Vagina (tissue), 2 donors: ENCODE data around the gene AMIGO3.
A peak's percentile ranks its signal among the peaks of the same experiment; 100 is the strongest.

ENCODE experiments used
- POLR2A ChIP-seq, 2 donors: fragments of 450-650 bp; IDR thresholded peaks; one replicate each; pipeline ENCODE4 v1.6.1; 2017; ENCODE audit warnings: antibody characterized with exemption in 2 of 2, mild to moderate bottlenecking in 2 of 2, moderate library complexity in 2 of 2
- POLR2AphosphoS5 ChIP-seq, 2 donors: sonication (generic); formaldehyde crosslinking; IDR thresholded peaks; one replicate each; pipeline ENCODE4 v1.9.0; 2017; ENCODE audit warnings: antibody characterized with exemption in 2 of 2, mild to moderate bottlenecking in 2 of 2, low read depth in 1 of 2; ENCODE audit not compliant: insufficient read depth in 1 of 2
- TF ChIP-seq, protein P1 (sequence below), 3 experiments: fragments of 450-650 bp in 2 of 3; fragments of 200-600 bp in 1 of 3; sonication (generic) in 1 of 3; IDR thresholded peaks; one replicate each; pipeline ENCODE4 v1.5.1; 2017 to 2019; ENCODE audit warnings: antibody characterized with exemption in 3 of 3, mild to moderate bottlenecking in 2 of 3, moderate library complexity in 2 of 3

DNA sequence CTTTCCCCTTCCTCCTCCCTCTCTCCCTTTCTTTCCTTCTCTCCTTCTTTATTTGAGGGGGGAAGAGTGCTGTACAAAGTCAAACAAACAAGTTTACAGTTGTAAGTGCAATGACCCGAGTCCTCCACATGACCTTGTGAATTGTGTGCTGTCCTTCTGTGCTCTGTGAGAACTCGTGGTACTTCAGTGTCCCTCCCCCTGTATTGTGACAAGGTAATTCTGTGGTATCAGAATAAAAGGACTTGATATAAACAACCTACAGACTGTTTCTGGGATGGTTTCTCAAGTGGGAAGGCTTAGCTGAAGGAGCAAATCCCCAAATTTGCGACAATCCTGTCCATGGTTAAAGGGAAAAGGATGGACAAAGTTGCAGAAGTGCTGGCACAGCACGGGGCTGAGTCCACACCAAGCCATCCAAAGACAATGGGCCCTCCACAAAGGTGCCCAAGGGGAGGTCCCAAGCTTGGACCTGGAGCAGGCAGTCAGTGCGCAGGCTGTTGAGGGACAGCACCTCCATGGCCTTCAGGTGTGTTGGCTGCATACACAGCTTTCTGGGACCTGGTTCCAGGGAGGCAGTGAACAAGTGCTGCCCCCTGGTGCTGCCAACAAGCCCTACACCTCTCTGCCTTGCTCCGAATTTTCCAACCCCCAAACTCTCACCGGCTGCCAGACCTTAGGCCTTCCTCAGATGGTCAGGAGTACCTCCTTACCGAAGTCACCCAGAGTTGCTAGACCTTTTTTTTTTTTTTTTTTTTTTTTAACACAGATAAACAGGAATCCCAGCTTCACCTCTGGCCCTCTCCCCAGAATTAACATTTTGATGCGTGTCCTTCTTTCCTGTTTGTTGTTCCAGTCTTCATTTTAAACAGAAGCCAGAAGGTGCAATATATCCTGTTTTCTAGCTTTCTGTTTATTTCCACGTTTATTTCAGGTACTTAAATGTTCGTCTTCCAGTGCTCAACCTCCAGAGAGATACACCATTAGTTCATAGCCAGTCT, 47.9 kb downstream of the AMIGO3 start:
- TF ChIP-seq POLR2A (IDR thresholded peaks at IDR 0.05) (no peak), POLR2AphosphoS5 (IDR thresholded peaks at IDR 0.05; ENCODE audit: insufficient read depth in 1 of 2, low read depth in 1 of 2) (no peak)
- TF ChIP-seq, protein P1, sequence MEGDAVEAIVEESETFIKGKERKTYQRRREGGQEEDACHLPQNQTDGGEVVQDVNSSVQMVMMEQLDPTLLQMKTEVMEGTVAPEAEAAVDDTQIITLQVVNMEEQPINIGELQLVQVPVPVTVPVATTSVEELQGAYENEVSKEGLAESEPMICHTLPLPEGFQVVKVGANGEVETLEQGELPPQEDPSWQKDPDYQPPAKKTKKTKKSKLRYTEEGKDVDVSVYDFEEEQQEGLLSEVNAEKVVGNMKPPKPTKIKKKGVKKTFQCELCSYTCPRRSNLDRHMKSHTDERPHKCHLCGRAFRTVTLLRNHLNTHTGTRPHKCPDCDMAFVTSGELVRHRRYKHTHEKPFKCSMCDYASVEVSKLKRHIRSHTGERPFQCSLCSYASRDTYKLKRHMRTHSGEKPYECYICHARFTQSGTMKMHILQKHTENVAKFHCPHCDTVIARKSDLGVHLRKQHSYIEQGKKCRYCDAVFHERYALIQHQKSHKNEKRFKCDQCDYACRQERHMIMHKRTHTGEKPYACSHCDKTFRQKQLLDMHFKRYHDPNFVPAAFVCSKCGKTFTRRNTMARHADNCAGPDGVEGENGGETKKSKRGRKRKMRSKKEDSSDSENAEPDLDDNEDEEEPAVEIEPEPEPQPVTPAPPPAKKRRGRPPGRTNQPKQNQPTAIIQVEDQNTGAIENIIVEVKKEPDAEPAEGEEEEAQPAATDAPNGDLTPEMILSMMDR (IDR thresholded peaks at IDR 0.05), result peak in 2 of 3 experiments; percentile 70 to 80
